SK-N-SH (cell line): ENCODE data around the gene NOTCH1. TPM values are rescaled to one million over a fixed set of nuclear protein-coding genes. Genes with fewer than 3 reads are reported as not detected.

Experiments
- CTCF ChIA-PET: fragments of 300-600, 350-600 bp; formaldehyde crosslinking; extraction: SDS; loops from one replicate; lab custom pipeline; 2021; lab: Yijun Ruan, JAX
- POLR2A ChIA-PET: fragments of 350-600 bp; sonication (Branson Sonifier 250); formaldehyde crosslinking; extraction: SDS; loops from one replicate; lab custom pipeline; 2020; ENCODE audit warnings: antibody characterized with exemption, inconsistent platforms; lab: Yijun Ruan, JAX
- DNase-seq: peaks from one replicate; pipeline ENCODE4 v3.0.0; 2012
- H2AFZ ChIP-seq: fragments of 200-600 bp; sonication (generic); 2 replicates; pipeline ENCODE4 v1.8.1; 2016; ENCODE audit warnings: antibody characterized with exemption, mild to moderate bottlenecking, low read depth
- H3F3A ChIP-seq: fragments of 200-600 bp; sonication (generic); replicated peaks from 2 replicates; pipeline ENCODE3; 2016; ENCODE audit warnings: antibody characterized with exemption, mild to moderate bottlenecking; ENCODE audit not compliant: insufficient read depth
- H3K27ac ChIP-seq, 2 experiments: fragments of 200-500 bp in 1 of 2; fragments of 200-600 bp in 1 of 2; sonication (Bioruptor generic) in 1 of 2; sonication (generic), shearing (Covaris generic) in 1 of 2; 2 replicates each; pipeline versions ENCODE4 v1.5.1 to v1.6.1; 2014 to 2016; ENCODE audit warnings: low read depth in 2 of 2, inconsistent platforms in 1 of 2, low read length in 1 of 2, mild to moderate bottlenecking in 1 of 2, mixed read lengths in 1 of 2
- H3K27me3 ChIP-seq: fragments of 200-600 bp; sonication (generic), shearing (Covaris generic); 2 replicates; pipeline ENCODE4 v1.6.1; 2016; ENCODE audit warnings: mixed run types; ENCODE audit not compliant: insufficient read depth
- H3K36me3 ChIP-seq, 2 experiments: fragments of 200-500 bp in 1 of 2; fragments of 200-600 bp in 1 of 2; sonication (Bioruptor generic) in 1 of 2; sonication (generic) in 1 of 2; replicated peaks in 1 of 2; 2 replicates each; pipeline versions ENCODE3 to v1.5.1; 2014 to 2016; ENCODE audit warnings: low read length in 1 of 2, mild to moderate bottlenecking in 1 of 2; ENCODE audit not compliant: insufficient read depth in 2 of 2, control insufficient read depth in 1 of 2
- H3K4me1 ChIP-seq, 2 experiments: fragments of 200-500 bp in 1 of 2; fragments of 200-600 bp in 1 of 2; sonication (Bioruptor generic) in 1 of 2; sonication (generic), shearing (Covaris generic) in 1 of 2; 2 replicates each; pipeline versions ENCODE4 v1.5.1 to v1.6.1; 2014 to 2016; ENCODE audit warnings: low read depth in 1 of 2, low read length in 1 of 2, mixed run types in 1 of 2; ENCODE audit not compliant: insufficient read depth in 2 of 2, control insufficient read depth in 1 of 2
- H3K4me2 ChIP-seq: fragments of 200-600 bp; sonication (generic), shearing (Covaris generic); 2 replicates; pipeline ENCODE4 v1.6.1; 2017; ENCODE audit warnings: mixed run types
- H3K4me3 ChIP-seq, 2 experiments: fragments of 200-500 bp in 1 of 2; fragments of 200-600 bp in 1 of 2; sonication (Bioruptor generic) in 1 of 2; sonication (generic), shearing (Covaris generic) in 1 of 2; 2 replicates each; pipeline versions ENCODE4 v1.5.1 to v1.8.1; 2014 to 2016; ENCODE audit warnings: low read depth in 2 of 2, inconsistent platforms in 1 of 2, low read length in 1 of 2, mild to moderate bottlenecking in 1 of 2, mixed read lengths in 1 of 2, moderate library complexity in 1 of 2
- H3K79me2 ChIP-seq: fragments of 200-600 bp; sonication (generic); 2 replicates; pipeline ENCODE4 v1.8.1; 2017; ENCODE audit warnings: mild to moderate bottlenecking; ENCODE audit not compliant: insufficient read depth
- H3K9ac ChIP-seq: fragments of 200-600 bp; sonication (generic); 2 replicates; pipeline ENCODE4 v1.6.1; 2017; ENCODE audit warnings: mixed run types
- H3K9me2 ChIP-seq: fragments of 200-600 bp; sonication (generic); 2 replicates; pipeline ENCODE4 v1.6.1; 2017; ENCODE audit warnings: mixed run types
- H3K9me3 ChIP-seq: fragments of 200-600 bp; sonication (generic); 2 replicates; pipeline ENCODE4 v1.6.1; 2017; ENCODE audit warnings: mixed run types, mild to moderate bottlenecking, moderate library complexity
- H4K20me1 ChIP-seq: fragments of 200-600 bp; sonication (generic); 2 replicates; pipeline ENCODE4 v1.6.1; 2017; ENCODE audit warnings: mild to moderate bottlenecking, mixed run types; ENCODE audit not compliant: insufficient read depth
- CHD2 ChIP-seq: fragments of 150-350 bp; IDR thresholded peaks from 2 replicates; pipeline ENCODE4 v1.6.1; 2018; ENCODE audit warnings: low read length; ENCODE audit not compliant: partially characterized antibody
- ELF1 ChIP-seq: IDR thresholded peaks from 2 replicates; pipeline ENCODE4 v1.4.0; 2012
- EZH2phosphoT487 ChIP-seq: fragments of 200-600 bp; sonication (generic); IDR thresholded peaks from 2 replicates; pipeline ENCODE4 v1.6.1; 2017; ENCODE audit warnings: low read depth, mixed run types, mild to moderate bottlenecking, antibody characterized with exemption, moderate library complexity, borderline replicate concordance
- FOSL2 ChIP-seq: IDR thresholded peaks from 2 replicates; pipeline ENCODE4 v1.4.0; 2012; ENCODE audit warnings: low read depth, mild to moderate bottlenecking, moderate library complexity, borderline replicate concordance
- FOXM1 ChIP-seq: IDR thresholded peaks from 2 replicates; pipeline ENCODE4 v1.4.0; 2012; ENCODE audit warnings: low read depth, mild to moderate bottlenecking
- GATA2 ChIP-seq: sonication (generic); formaldehyde crosslinking; IDR thresholded peaks from 2 replicates; pipeline ENCODE4 v1.5.0; 2020; ENCODE audit warnings: mild to moderate bottlenecking, missing genetic modification reagents
- JUND ChIP-seq: IDR thresholded peaks from 2 replicates; pipeline ENCODE4 v1.4.0; 2012
- MAX ChIP-seq: IDR thresholded peaks from 2 replicates; pipeline ENCODE4 v1.4.0; 2012; ENCODE audit warnings: low read depth
- MEF2A ChIP-seq: IDR thresholded peaks from 2 replicates; pipeline ENCODE4 v1.4.0; 2012; ENCODE audit warnings: low read depth, borderline replicate concordance
- NRF1 ChIP-seq: IDR thresholded peaks from 2 replicates; pipeline ENCODE4 v1.6.1; 2012; ENCODE audit warnings: low read depth, mild to moderate bottlenecking, low read length
- PBX3 ChIP-seq: IDR thresholded peaks from 2 replicates; pipeline ENCODE4; 2012
- POLR2AphosphoS5 ChIP-seq: IDR thresholded peaks from 2 replicates; pipeline ENCODE4 v1.6.1; 2012; ENCODE audit warnings: low read depth, low read length
- RCOR1 ChIP-seq: fragments of 150-350 bp; IDR thresholded peaks from 2 replicates; pipeline ENCODE4 v1.6.1; 2017; ENCODE audit warnings: antibody characterized with exemption, low read length
- REST ChIP-seq: IDR thresholded peaks from 2 replicates; pipeline ENCODE4 v1.6.1; 2012; ENCODE audit warnings: mild to moderate bottlenecking, low read depth, low read length, moderate library complexity
- RXRA ChIP-seq: IDR thresholded peaks from 2 replicates; pipeline ENCODE4 v1.4.0; 2012; ENCODE audit warnings: low read depth, mild to moderate bottlenecking, borderline replicate concordance
- SIN3A ChIP-seq: IDR thresholded peaks from 2 replicates; pipeline ENCODE4 v1.6.1; 2012; ENCODE audit warnings: low read depth, mild to moderate bottlenecking, low read length, moderate library complexity, borderline replicate concordance
- TEAD4 ChIP-seq: IDR thresholded peaks from 2 replicates; pipeline ENCODE4 v1.4.0; 2012; ENCODE audit warnings: mild to moderate bottlenecking, borderline replicate concordance; ENCODE audit not compliant: insufficient read depth
- YY1 ChIP-seq: IDR thresholded peaks from 2 replicates; pipeline ENCODE4 v1.4.0; 2012; ENCODE audit warnings: low read depth, mild to moderate bottlenecking
- WGBS: methylation state at CpG from one replicate; pipeline ENCODE4 v1.1.6; 2017; ENCODE audit warnings: low lambda C conversion rate; 5-methylcytosine and 5-hydroxymethylcytosine counted together
- polyA plus RNA-seq, 3 experiments: library from polyadenylated mRNA; depleted of rRNA; stranded (reverse); fragments of >200 nt; gene quantifications; 2 replicates each; pipeline ENCODE4 v1.2.3, GENCODE V29; 2012
- TF ChIP-seq, protein P1 (sequence below): fragments of 150-350 bp; IDR thresholded peaks from 2 replicates; pipeline ENCODE4 v1.6.1; 2017; ENCODE audit warnings: antibody characterized with exemption, low read length, low read depth, borderline replicate concordance
- TF ChIP-seq, protein P2 (sequence below): fragments of 200-600 bp; sonication (generic); IDR thresholded peaks from 2 replicates; pipeline ENCODE4 v1.6.1; 2017; ENCODE audit warnings: antibody characterized with exemption, mild to moderate bottlenecking, moderate library complexity

NOTCH1 gene
- polyA plus RNA-seq, 1 of the 3 experiments (the other 2 are of a cell fraction) = 6.6 TPM

GRCh38 chr9:136455043-136456002, 90.5 kb downstream of the NOTCH1 start:
- 94% methylated on average over 28 of the region's 43 CpGs for WGBS
- no peak for DNase-seq

More at GRCh38 chr9:136455043-136456002, 90.5 kb downstream of the NOTCH1 start:
- H3K9me2 ChIP-seq = no peaks in the 10 kb centered on the region
- CTCF ChIA-PET = interaction anchor here (0.7 kb wide), 1 partner anchor 15 kb away, joined by 3 read pairs; no protein-coding TSS in a partner anchor
- no peak overlapping the region for H3K4me3 ChIP-seq
- H3K36me3 ChIP-seq = peaks cover 50 to 80% of the 10 kb centered on the region in 2 experiments
- no peaks in the 10 kb centered on the region for H4K20me1 ChIP-seq
- H3K4me2 ChIP-seq = no peak overlapping the region
- H3K27ac ChIP-seq = no peak overlapping the region
- H3F3A ChIP-seq = no peaks in the 10 kb centered on the region
- H2AFZ ChIP-seq = no peak overlapping the region
- no peak overlapping the region for H3K9ac ChIP-seq
- no peaks in the 10 kb centered on the region for H3K9me3 ChIP-seq
- POLR2A ChIA-PET = no interaction called here
- H3K79me2 ChIP-seq = no peaks in the 10 kb centered on the region
- H3K4me1 ChIP-seq = no peaks in the 10 kb centered on the region
- no peaks in the 10 kb centered on the region for H3K27me3 ChIP-seq
- no peak for TF ChIP-seq JUND
- no peak for TF ChIP-seq GATA2 (CRISPR knock-in tag)
- TF ChIP-seq CHD2 = no peak
- no peak for TF ChIP-seq POLR2AphosphoS5
- TF ChIP-seq SIN3A = no peak
- TF ChIP-seq, protein P1, sequence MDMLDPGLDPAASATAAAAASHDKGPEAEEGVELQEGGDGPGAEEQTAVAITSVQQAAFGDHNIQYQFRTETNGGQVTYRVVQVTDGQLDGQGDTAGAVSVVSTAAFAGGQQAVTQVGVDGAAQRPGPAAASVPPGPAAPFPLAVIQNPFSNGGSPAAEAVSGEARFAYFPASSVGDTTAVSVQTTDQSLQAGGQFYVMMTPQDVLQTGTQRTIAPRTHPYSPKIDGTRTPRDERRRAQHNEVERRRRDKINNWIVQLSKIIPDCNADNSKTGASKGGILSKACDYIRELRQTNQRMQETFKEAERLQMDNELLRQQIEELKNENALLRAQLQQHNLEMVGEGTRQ = no peak
- no peak for TF ChIP-seq ELF1
- TF ChIP-seq PBX3 = no peak
- TF ChIP-seq, protein P2, sequence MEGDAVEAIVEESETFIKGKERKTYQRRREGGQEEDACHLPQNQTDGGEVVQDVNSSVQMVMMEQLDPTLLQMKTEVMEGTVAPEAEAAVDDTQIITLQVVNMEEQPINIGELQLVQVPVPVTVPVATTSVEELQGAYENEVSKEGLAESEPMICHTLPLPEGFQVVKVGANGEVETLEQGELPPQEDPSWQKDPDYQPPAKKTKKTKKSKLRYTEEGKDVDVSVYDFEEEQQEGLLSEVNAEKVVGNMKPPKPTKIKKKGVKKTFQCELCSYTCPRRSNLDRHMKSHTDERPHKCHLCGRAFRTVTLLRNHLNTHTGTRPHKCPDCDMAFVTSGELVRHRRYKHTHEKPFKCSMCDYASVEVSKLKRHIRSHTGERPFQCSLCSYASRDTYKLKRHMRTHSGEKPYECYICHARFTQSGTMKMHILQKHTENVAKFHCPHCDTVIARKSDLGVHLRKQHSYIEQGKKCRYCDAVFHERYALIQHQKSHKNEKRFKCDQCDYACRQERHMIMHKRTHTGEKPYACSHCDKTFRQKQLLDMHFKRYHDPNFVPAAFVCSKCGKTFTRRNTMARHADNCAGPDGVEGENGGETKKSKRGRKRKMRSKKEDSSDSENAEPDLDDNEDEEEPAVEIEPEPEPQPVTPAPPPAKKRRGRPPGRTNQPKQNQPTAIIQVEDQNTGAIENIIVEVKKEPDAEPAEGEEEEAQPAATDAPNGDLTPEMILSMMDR = no peak
- no peak for TF ChIP-seq FOSL2
- no peak for TF ChIP-seq REST
- TF ChIP-seq FOXM1 = no peak
- no peak for TF ChIP-seq YY1
- no peak for TF ChIP-seq MAX
- no peak for TF ChIP-seq NRF1
- no peak for TF ChIP-seq MEF2A
- TF ChIP-seq TEAD4 = no peak
- no peak for TF ChIP-seq EZH2phosphoT487
- TF ChIP-seq RCOR1 = no peak
- no peak for TF ChIP-seq RXRA
- TF ChIP-seq, all 33 proteins: peak for 0
